GM19397 (cell line): ENCODE measurements around the gene DUXB.

Experiments used
- ATAC-seq: cut with Tn5 transposase; IDR thresholded peaks from one replicate; pipeline ENCODE4 v1.9.1; 2021; ENCODE audit warnings: mild to moderate bottlenecking, moderate library complexity; ENCODE audit not compliant: unreplicated experiment

DUXB gene

DNA sequence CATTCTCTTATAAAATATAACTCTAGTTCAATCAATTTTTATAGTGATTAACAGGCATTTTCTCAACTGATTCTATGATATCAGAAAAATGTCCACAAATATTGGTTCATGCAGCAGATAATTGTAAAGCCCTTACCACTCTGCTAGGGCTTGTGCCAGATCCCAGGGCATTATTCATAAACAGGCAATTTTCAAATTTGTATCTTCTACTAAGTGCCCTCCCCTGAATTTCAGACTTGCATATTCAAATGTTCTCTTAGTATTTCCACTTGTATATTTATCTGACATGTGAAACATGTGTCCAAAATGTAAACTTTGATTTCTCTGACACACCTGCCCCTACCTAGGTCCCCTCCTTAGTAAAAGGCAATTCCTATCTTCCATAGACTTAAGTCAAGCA lies 33.8 kb downstream of the DUXB start:
- ATAC-seq: no peak

DNA sequence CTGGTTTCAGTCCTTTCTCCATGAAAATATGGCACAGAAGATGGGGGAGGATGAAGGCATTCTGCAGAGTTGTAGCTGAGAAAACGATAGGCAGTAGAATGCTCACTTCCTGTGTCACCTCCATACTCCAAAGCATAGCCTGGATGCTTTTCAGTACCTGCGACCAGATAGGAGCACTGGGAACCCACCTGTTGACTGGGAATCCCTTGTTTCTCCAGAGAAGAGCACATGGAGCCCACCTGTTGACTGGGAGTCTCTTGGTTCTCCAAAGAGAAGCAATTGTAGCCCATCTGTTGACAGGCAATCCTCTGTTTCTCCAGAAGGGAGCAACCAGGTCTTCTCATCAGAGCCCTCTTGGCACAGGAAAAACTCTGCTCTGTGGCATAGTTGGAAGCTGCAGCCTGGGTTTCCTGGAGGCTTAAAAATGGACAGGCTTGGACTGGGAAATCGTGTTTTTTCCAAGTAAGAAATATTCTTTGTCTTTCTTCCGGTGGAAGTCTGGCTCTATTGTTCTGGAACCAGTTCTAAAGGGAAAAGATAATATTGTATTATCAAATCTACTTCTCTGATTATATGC lies 40.4 kb downstream of the DUXB start:
- ATAC-seq: no peak

DNA sequence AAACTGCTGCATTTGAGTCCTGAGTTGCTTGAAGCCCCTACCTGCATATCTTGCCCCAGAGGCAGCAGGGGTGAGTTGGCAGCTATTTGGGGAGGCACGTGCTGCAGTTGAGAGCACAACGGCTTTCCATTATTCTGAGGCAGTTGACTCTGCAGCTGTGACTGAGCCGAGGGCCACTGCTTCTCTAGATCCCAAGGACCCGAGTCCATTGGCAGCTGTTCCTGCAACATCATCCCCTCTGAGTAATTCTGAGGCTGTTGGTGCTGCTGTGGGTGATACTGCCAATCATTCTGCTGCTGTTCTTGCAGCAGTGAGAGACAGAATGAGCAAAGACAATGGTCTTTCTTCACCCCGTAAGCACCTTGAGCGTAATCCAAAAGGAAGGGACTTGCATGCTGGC lies 40.9 kb downstream of the DUXB start:
- ATAC-seq: no peak

DNA sequence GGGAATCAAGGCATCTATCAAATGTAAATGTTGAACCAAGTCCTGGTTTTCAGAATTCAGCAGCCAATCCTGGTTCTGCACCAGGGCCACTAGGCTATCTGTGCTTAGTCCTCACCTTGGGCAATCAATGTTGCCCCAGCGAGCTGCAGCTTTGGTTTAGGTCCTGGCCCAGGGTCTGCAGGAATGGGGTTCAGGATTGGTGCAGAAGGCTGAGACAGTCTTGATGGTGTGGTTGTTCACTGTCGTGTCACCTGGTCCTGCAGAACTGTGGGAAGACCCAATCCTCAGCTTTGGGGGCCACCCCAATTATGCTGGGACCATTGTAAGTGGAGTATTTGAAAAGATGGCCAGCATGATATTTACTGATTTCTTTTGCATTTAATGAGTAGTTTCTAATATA lies 43.1 kb downstream of the DUXB start:
- ATAC-seq: no peak

DNA sequence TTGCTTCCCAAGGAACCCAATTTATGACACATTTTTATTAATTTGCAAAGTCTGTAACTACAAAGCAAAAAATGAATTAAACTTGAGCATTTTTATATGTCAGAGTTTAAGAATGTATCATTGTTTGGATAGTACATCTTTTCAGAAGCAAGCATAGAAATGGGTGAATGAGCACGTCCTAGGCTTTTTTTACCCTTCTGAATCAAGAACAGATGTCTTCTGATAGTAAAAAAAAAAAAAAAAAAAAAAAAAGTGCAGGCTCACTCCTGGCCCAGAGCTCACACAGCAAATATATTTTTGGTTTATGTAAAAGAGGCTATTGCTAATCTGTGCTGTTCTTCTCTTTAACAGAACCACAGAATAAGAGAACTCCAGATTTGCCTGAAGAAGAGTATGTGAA lies 47.3 kb downstream of the DUXB start:
- no peak for ATAC-seq

DNA sequence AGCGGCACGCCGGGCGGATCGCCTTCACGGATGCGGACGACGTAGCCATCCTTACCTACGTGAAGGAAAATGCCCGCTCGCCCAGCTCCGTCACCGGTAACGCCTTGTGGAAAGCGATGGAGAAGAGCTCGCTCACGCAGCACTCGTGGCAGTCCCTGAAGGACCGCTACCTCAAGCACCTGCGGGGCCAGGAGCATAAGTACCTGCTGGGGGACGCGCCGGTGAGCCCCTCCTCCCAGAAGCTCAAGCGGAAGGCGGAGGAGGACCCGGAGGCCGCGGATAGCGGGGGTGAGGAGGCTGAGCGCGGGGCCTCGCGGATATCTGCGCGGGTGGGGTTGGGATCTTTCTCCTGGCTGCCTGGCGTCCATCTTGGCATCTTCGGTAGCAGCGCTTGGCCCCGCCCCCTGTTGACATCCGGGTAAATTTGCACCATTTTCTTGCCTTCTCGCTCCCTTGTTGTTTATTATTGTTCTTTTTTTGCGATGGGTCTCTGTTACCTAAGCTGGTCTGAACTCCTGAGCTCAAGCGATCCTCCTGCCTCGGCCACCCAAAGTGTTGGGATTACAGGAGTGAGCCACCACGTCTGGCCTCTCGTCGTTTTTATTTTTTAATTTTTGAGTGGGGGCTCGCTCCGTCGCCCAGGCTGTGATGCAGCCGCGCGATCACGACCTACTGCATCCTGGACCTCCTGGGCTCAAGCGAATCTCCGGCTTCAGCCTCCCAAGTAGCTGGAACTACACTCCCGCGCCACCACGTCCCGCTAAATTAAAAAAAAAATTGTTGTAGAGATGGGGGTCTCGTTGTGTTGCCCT lies 52.8 kb downstream of the DUXB start:
- ATAC-seq: peak; percentile 31

DNA sequence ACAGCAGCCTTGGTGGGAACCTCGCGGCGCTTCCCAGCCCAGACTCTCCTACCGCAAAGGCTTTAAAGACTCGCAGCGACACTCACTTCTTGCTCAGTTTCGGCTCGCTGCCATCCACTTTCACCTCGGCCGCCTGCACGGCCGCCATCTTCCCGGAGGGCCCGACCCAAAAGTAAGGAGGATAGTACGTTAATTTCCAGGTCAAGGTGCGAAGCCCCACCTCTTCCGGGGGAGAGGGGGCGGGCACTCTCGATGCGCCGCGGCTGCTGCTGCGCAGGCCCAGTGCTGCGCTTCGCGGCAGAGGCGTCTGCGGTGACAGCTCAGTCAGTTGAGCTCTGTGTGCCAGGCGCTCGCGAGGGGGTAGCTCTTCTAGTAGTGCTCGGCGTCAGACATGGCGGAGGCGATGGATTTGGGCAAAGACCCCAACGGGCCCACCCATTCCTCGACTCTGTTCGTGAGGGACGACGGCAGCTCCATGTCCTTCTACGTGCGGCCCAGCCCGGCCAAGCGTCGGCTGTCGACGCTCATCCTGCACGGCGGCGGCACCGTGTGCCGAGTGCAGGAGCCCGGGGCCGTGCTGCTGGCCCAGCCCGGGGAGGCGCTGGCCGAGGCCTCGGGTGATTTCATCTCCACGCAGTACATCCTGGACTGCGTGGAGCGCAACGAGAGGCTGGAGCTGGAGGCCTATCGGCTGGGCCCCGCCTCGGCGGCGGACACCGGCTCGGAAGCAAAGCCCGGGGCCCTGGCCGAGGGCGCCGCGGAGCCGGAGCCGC lies 53.6 kb downstream of the DUXB start, which contains the start of the genes KARS1 and TERF2IP:
Gene KARS1 (minus strand): TSS at position 174 of the 773 bp plus-strand sequence. CDS start 26 bp downstream, at position 148.
Gene TERF2IP (plus strand): TSS at position 282 of the 773 bp plus-strand sequence. CDS start 110 bp downstream, at position 392.
- peak; percentile 84 for ATAC-seq

DNA sequence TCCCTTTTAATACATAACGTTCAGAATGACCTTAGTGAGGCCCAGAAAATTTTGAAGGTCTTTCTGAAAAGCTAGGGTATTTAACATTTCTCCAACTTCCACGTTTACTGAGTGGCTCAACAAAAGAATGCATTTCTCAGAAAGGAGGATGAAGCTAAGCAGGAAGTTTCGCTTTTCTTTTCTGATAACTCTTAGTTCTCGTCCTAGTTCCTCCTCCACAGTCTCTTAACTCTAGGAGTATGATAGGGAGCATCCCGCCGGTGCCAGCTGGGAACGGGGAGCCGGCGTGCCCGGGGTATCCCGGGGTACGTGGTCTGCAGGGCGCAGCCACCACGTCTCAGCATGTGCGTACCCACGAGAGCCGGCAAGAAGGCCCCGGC lies 54.2 kb downstream of the DUXB start:
- peak; percentile 15 for ATAC-seq

DNA sequence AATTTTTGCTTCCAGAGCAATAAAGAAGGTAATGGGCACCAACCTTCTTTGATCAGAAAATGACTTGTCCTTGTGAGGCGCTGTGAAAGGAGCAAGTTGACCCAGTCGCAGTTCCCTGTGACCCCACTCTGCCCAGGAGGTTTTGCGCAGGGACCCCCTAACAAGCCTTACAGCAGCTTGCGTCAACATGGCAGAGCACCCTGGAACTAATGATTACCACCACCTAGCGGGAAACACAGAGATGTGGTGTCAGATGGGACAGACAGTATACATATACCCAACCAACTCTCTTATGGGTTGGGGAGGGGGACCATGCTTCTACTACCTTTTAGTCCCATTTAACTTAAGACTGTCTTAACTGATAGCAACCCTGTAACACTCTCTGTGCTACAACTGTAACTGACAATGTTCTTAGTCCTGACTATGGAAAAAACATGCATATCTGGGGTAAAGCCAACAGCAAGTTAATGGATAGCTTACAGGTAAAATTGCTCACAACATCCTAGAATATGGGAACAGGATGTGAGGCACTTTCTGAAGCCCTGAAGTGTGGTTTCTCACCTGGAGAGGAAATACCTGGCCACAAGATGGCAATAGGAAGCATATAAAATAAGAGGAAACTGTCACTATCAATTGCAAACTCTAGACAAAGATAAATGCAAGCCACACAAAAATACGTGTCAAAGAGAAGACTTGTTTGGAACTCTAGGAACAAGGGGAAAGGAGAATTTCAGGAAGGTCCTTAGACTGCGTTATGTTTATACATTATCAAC lies 56.8 kb downstream of the DUXB start:
- ATAC-seq: no peak
